Occipital lobe (tissue), 2 donors: ENCODE results near the gene SPANXN4. TPM values are rescaled to one million over a fixed set of nuclear protein-coding genes. Genes with fewer than 3 reads are reported as not detected.

Experiments used
- DNase-seq: peaks from one replicate; lab custom pipeline; 2025; lab: John Stamatoyannopoulos, UW
- total RNA-seq: library from RNA; depleted of rRNA; stranded (reverse); fragments of >200 nt; gene quantifications from one replicate; pipeline ENCODE4 v1.2.3, GENCODE V29; 2014

Gene SPANXN4, protein sequence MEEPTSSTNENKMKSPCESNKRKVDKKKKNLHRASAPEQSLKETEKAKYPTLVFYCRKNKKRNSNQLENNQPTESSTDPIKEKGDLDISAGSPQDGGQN
- not detected for total RNA-seq

DNA sequence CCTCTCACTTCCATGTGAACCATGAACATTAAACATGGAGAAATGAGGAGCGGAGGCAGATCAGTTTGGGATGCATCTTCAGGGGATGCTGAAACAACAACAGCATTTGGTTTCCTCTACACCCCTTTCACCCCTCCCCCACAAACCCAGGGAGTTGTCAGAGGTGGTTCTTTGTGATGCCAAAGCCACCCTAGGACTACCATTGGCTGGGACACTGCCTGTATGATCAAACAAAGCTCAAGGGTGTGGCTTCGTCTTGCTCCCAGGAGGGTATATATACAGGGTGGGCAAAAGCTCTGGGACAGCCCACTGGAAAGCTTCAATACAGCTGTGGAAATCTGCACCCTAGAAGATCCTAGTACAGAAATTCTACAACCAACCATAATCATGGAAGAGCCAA is at the start of gene SPANXN4:
Gene SPANXN4 (plus strand): TSS at position 301 of the 400 bp plus-strand sequence. CDS start 87 bp downstream, at position 388.
- no peak for DNase-seq

DNA sequence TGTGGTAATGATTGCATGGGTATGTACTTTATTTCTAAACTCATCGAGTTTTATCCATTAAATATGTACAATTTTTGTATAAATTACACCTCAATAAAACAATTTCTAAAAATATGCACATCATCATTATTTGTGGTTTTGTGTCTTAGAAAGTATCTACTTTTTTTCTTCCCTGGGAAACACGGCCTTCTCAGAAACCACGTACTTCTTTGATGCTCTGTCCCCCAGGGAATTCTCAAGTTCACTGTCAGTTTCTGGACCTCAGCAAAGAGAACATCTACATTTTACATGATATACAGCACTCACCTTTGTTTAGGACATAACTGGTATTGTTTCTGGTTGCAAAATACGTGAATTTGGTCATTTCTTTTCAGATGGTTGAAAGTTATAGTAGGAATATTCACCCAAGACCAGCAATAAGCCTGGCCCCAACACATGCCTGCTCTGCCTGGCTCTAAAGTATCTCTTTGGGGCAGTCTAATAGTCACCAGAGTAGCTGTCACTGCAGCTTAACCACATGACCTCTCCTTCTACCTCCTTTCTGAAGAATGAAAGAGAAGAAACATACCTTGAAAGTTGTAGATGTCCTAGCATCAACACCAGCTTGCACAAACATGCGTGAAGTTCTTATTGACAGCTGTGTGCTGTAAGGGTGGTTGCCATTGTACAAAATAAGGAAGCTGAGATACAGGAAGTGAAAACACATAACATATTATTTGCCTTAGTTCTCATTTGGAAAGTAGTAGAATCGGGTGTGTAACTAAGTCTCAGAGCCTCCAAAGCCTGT is 48.4 kb upstream of the SPANXN4 start:
- DNase-seq: no peak

DNA sequence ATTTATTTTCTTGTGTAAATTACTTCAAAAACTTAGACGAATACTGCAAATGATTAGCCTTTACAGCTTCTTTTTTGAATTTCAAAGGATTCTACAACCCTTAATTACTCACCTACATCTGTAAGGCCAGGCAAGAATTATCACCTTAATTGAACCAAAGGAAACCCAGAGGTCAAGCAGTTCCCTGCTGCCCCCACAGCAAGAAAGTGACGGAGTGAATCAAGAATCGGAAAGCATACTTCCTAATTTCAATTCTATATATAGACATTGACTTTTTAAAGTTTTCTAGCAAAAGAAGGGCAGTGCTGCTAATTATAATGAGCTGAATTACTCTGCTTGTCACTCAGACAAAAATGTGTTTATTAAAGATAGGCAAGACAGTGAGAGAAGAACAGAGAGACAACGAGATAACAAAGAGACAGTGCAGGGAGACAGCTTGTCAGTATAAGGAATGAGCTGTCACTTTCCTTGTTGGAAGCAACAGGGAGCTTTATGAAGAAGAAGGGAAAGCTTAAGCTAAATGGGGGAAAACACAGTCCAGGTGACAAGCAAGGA is 47.5 kb upstream of the SPANXN4 start:
- DNase-seq: no peak

DNA sequence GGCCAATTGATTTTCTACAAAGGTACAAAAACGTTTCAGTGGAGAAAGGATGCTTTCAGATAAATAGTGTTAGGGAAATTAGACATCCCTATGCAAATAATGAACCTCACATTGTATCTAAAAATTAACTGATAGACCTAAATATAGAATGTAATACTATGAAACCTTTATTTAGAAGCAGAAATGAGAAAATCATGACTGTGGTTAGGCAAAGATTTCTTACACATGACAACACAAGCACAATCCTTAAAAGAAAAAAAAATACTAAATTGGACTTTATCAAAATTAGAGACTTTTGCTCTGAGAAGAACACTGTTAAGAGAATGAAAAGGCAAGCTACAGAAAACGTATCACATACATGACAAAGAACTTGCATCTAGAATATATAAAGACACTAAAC is 43.0 kb upstream of the SPANXN4 start:
- no peak for DNase-seq

DNA sequence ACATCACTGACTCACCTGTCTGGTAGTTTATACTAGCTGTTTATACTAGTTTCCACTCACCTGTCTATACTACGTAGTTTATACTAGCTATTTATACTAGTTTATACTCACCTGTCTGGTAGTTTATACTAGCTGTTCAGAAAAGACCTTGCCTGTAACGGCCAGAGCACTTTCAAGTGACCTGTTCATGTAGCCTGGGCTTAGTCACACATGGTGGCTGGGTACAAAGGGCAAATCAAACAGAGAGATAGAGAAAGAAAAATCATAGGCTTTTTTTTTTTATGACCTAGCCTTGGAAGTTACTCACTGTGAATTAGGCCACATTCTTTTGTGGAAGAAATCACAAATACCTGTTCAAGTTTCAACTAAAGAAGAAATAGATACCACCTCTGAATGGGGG is 30.7 kb upstream of the SPANXN4 start:
- no peak for DNase-seq

DNA sequence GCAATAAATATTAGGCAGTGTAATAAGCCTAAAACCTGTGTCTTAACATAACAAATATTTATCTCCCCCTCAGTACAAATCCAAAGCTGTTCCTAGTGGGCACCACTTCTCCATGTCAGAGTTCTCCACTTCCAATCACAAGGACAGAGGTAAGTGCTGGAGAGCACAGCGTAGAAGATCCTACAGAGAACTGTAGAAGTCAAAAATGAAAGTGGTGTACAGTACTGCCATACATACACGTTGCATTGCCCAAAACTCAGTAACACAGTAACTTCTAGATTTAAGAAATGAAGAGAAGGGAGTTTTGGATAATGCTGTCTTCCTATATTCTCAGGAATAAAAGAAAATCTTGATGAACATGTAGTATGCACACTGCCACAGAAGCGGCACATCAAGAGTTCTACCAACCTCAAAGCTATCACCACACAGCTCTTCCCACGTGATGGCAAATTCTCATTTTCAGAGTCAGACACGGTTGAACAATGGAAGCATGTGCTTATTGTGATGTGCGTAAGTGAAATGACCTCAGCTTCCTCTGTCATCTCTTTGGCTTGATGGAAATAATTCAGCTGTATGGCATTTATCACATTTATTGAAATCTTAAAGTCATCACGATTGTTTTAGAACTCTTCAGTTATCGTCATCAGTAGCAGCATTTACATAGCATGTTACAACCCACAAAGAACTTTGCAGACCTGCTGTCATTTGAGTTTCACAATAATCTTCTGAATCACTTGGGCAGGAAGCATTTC is 27.1 kb upstream of the SPANXN4 start:
- DNase-seq: no peak

DNA sequence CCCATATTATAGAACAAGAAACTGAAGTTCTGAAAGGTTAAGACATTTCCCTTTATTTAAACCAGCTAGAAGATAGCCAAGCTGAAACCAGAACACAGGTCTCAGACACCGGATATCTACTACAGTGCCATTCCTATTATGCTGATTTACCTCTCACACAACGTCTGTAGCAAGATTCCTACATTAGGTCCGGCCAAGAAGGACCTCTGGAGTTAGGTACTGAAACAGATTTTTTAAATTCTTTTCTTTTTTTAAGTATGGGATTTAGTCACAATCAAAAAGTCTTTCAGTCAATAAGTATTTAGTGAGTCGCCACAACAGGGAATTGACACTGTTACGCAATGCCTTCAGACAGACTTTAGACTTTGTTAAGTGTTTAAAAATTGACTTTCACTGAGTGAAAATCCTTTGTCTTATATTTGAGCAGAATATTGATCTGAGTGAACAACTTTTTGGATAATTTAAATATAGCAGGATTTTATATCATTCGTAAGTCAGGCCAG is 26.5 kb upstream of the SPANXN4 start:
- no peak for DNase-seq

DNA sequence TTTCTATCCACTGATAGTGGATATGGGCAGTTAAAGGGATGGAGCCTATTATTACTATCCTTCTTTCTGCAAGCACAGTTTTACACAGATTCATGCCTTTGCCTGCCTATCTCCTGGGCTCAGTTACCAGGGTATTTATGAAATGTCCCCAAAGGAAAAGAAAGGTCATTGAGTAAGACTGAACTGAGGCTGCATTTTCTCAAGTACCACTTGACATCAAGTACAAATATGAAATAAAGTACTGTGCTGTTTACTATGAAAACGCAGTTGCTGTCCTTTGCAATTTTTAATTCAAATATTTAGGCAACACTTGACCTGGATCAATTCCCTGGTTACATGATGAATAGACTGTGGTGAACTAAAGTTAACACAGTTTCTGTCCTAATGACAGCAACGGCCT is 23.5 kb upstream of the SPANXN4 start:
- DNase-seq: no peak

DNA sequence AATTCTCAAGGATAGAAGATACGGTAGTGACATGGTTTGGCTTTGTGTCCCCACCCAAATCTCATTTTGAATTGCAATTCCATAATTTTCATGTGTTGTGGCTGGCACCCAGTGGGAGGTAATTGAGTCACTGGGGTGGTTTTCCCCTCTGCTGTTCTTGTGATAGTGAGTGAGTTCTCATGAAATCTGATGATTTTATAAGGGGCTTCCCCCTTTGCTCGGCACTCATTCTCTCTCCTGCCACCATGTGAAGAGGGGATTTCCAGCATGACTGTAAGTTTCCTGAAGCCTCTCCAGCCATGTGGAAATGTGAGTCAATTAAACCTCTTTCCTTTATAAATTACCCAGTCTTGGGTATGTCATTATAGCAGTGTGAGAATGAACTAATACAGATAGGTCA is 8.5 kb upstream of the SPANXN4 start:
- no peak for DNase-seq

DNA sequence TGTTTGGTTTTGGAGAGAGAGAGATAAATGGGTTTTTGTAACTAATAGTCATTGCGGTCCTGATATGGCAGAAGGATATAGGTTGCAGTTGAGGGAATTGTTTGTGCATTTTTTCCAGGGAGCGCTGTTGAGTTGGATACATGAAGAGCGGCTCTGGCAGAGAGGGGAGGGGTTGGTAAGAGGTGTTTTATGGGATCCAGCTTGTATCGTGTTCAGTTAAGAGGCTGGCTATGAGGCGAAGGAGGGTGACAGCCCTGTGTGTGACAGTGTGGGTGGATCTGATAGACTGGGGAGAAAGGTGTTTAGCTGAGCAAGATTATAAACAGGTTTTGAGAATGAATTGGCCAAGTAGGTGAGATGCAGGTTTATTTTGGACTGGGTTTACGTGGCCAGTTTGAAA is 1.5 kb downstream of the SPANXN4 start:
- DNase-seq: no peak

DNA sequence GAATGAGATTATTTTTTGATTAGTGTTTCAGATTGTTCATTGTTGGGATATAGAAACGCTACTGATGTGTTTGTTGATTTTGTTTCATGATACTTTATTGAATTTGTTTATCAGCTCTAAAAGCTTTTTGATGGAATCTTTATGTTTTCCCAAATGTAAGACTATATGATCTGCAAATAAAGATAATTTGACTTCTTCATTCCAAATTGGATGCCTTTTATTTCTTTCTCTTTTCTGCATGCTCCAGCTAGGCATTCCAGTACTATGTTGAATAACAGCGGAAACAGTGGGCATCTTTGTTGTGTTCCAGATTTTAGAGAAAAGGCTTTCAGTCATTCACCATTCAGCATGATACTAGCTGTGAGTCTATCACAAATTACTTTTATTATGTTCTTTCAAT is 21.8 kb downstream of the SPANXN4 start:
- no peak for DNase-seq

DNA sequence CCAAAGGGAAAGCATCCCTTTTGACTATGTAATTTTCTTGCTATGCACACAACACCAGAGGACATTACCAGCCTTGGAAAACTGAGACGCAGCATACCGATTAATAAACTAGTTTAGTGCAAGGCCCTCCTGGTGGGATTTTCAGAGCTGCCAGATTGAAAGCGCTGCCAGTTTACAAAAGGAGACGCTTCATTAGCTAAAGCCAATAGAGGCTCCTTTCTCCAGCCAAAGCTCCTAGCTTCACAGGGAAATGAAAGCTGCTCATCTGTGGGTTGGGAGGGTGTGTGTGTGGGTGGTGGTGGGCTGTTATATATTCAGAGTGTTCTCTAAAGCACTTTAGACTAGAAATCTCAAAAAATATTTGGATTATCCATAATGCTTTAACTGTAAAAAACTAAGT is 32.4 kb downstream of the SPANXN4 start:
- DNase-seq: no peak

DNA sequence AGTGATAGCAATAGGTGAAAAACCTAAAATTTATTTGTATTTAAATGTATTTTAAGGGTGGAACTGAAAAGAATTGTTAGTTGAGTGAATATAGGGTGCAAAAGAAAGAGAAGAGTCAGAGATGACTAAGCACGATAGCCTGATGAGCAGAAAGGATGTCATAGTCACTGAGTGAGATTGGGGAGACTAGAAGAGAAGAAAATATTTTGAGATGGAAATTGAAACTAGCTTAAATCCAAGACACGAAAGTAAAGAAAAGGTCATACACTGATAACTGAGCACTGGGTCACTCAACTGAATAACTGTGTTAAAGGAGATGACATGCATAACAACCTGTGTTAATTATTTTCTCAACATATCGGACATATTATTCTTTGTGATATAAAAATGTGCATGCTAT is 55.5 kb downstream of the SPANXN4 start:
- no peak for DNase-seq

DNA sequence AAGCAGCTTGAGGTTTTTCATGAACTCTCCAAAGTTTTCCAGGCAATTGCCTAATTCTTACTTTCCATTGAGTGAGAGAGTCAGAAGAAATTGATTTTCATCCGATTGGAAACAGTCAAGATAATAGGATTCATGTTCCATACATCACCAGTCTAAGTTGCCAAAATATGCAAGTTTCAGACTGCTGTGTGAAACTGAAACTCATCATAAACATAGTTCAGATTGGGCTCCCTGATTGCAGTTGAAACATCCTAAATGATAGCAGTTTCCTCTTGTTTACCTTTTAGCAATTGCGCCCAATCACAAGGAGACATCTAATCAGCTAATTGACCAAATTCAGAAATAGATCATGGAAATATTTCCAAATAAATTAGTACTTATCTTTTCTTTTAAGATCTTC is 56.8 kb downstream of the SPANXN4 start:
- no peak for DNase-seq
